IMR-90 (cell line): ENCODE data around the gene CACNG5. TPM values are rescaled to one million over a fixed set of nuclear protein-coding genes. Genes with fewer than 3 reads are reported as not detected.

Source experiments
- ATAC-seq: fragments of 200-7000 bp; cut with Tn5 transposase; 2 replicates; pipeline ENCODE4 v1.9.1; 2020; ENCODE audit warnings: low read depth, mild to moderate bottlenecking, moderate library complexity
- BruUV-seq: library from RNA; stranded (reverse); fragments of 400-500 nt; replicated peaks from 2 replicates; lab custom pipeline; 2021; lab: Mats Ljungman, UMichigan
- CTCF ChIA-PET: fragments of 300-600 bp; formaldehyde crosslinking; extraction: SDS; loops from one replicate; lab custom pipeline; 2021; ENCODE audit warnings: antibody characterized with exemption; lab: Yijun Ruan, JAX
- POLR2A ChIA-PET: fragments of 300-600 bp; sonication (Branson Sonifier 250); formaldehyde crosslinking; loops from one replicate; lab custom pipeline; 2022; ENCODE audit warnings: antibody characterized with exemption; ENCODE audit not compliant: unreplicated experiment; lab: Charles Lee
- DNase-seq: peaks from one replicate; pipeline ENCODE4 v3.0.0; 2013
- H2AFZ ChIP-seq: replicated peaks from 2 replicates; pipeline ENCODE3; 2013; ENCODE audit warnings: low read length, mild to moderate bottlenecking; ENCODE audit not compliant: poor library complexity
- H2AK5ac ChIP-seq: 2 replicates; pipeline ENCODE4 v1.6.1; 2013; ENCODE audit warnings: low read depth, low read length, inconsistent platforms
- H2AK9ac ChIP-seq: replicated peaks from 2 replicates; pipeline ENCODE3; 2013; ENCODE audit warnings: mild to moderate bottlenecking, low read depth, low read length, moderate library complexity; ENCODE audit not compliant: poor library complexity
- H2BK120ac ChIP-seq: 2 replicates; pipeline ENCODE4 v1.6.1; 2013; ENCODE audit warnings: low read depth, low read length, inconsistent platforms
- H2BK15ac ChIP-seq: 3 replicates; pipeline ENCODE4 v1.6.1; 2013; ENCODE audit warnings: low read depth, low read length, inconsistent platforms
- H2BK20ac ChIP-seq: 2 replicates; pipeline ENCODE4 v1.6.1; 2013; ENCODE audit warnings: low read depth, mild to moderate bottlenecking, inconsistent platforms, low read length, moderate library complexity
- H2BK5ac ChIP-seq: 2 replicates; pipeline ENCODE4 v1.6.1; 2013; ENCODE audit warnings: mild to moderate bottlenecking, low read depth, low read length, inconsistent platforms; ENCODE audit not compliant: poor library complexity, severe bottlenecking
- H3K14ac ChIP-seq: replicated peaks from 2 replicates; pipeline ENCODE4 v1.6.1; 2013; ENCODE audit warnings: low read depth, low read length, inconsistent platforms
- H3K18ac ChIP-seq: 2 replicates; pipeline ENCODE4 v1.6.1; 2013; ENCODE audit warnings: low read depth, low read length, control low read depth
- H3K23ac ChIP-seq: 2 replicates; pipeline ENCODE4 v1.6.1; 2013; ENCODE audit warnings: low read depth, low read length, inconsistent platforms
- H3K27ac ChIP-seq: 2 replicates; pipeline ENCODE4 v1.5.1; 2013; ENCODE audit warnings: mild to moderate bottlenecking, control low read depth, low read length; ENCODE audit not compliant: insufficient read depth
- H3K27me3 ChIP-seq: 2 replicates; pipeline ENCODE4 v1.6.1; 2013; ENCODE audit warnings: low read length; ENCODE audit not compliant: control insufficient read depth, insufficient read depth
- H3K36me3 ChIP-seq: 2 replicates; pipeline ENCODE4 v1.6.1; 2013; ENCODE audit warnings: low read length, mixed read lengths; ENCODE audit not compliant: control insufficient read depth, insufficient read depth
- H3K4ac ChIP-seq: 2 replicates; pipeline ENCODE4 v1.6.1; 2013; ENCODE audit warnings: low read depth, low read length, inconsistent platforms
- H3K4me1 ChIP-seq: 2 replicates; pipeline ENCODE4 v1.6.1; 2013; ENCODE audit warnings: low read length, mixed read lengths; ENCODE audit not compliant: control insufficient read depth, insufficient read depth
- H3K4me2 ChIP-seq: 2 replicates; pipeline ENCODE4 v1.6.1; 2013; ENCODE audit warnings: low read depth, mild to moderate bottlenecking, control low read depth, low read length, moderate library complexity
- H3K4me3 ChIP-seq: 2 replicates; pipeline ENCODE4 v1.5.1; 2013; ENCODE audit warnings: low read depth, mild to moderate bottlenecking, control low read depth, low read length, moderate library complexity; ENCODE audit not compliant: insufficient read depth
- H3K56ac ChIP-seq: 2 replicates; pipeline ENCODE4 v1.6.1; 2013; ENCODE audit warnings: low read length, inconsistent platforms; ENCODE audit not compliant: insufficient read depth; ENCODE audit errors: extremely low read depth
- H3K79me1 ChIP-seq, 2 experiments: 2 replicates each; pipeline ENCODE4 v1.6.1; 2013; ENCODE audit warnings: low read length in 2 of 2, inconsistent platforms in 1 of 2, low read depth in 1 of 2
- H3K9ac ChIP-seq: 2 replicates; pipeline ENCODE4 v1.6.1; 2013; ENCODE audit warnings: low read depth, low read length, control low read depth
- H3K9me1 ChIP-seq: 2 replicates; pipeline ENCODE4 v1.6.1; 2013; ENCODE audit warnings: low read length, inconsistent platforms; ENCODE audit not compliant: insufficient read depth
- H3K9me3 ChIP-seq: 2 replicates; pipeline ENCODE4 v1.6.1; 2013; ENCODE audit warnings: low read length; ENCODE audit not compliant: control insufficient read depth, insufficient read depth
- H4K20me1 ChIP-seq: 2 replicates; pipeline ENCODE4 v1.6.1; 2013; ENCODE audit warnings: low read length, inconsistent platforms; ENCODE audit not compliant: insufficient read depth
- H4K5ac ChIP-seq: 2 replicates; pipeline ENCODE4 v1.6.1; 2013; ENCODE audit warnings: mild to moderate bottlenecking, low read depth, low read length, control low read depth
- H4K8ac ChIP-seq, 2 experiments: 2 replicates each; pipeline ENCODE4 v1.6.1; 2013; ENCODE audit warnings: low read depth in 2 of 2, low read length in 2 of 2, control low read depth in 1 of 2, inconsistent platforms in 1 of 2
- H4K91ac ChIP-seq: 2 replicates; pipeline ENCODE4 v1.6.1; 2013; ENCODE audit warnings: low read depth, low read length, inconsistent platforms; ENCODE audit not compliant: insufficient read depth
- CEBPB ChIP-seq: IDR thresholded peaks from 2 replicates; pipeline ENCODE4 v1.6.1; 2012; ENCODE audit warnings: low read depth, low read length, improper control_type of control experiment
- CHD1 ChIP-seq: IDR thresholded peaks from 2 replicates; pipeline ENCODE4 v1.6.1; 2012; ENCODE audit warnings: low read depth, low read length, improper control_type of control experiment
- MXI1 ChIP-seq: IDR thresholded peaks from 2 replicates; pipeline ENCODE4 v1.6.1; 2012; ENCODE audit warnings: low read depth, mild to moderate bottlenecking, low read length, moderate library complexity, borderline replicate concordance
- WGBS, 2 experiments: methylation state at CpG; one replicate each; pipeline versions ENCODE4 v1.1.5 to v1.1.7; 2013; ENCODE audit warnings: missing lambda C conversion rate in 2 of 2; ENCODE audit not compliant: insufficient read length in 1 of 2; ENCODE audit errors: extremely low coverage in 2 of 2; 5-methylcytosine and 5-hydroxymethylcytosine counted together
- dilution Hi-C: fragments of 300-500 bp; cut with HindIII; formaldehyde crosslinking; loops from one replicate; pipeline ENCODE4 v1.14.3; 2018; ENCODE audit warnings: low sequenced_read_pairs; ENCODE audit not compliant: unreplicated experiment
- in situ Hi-C: fragments of 300-500 bp; cut with MboI; formaldehyde crosslinking; loops from 3 replicates; pipeline ENCODE4 v1.14.3; 2019; ENCODE audit warnings: low sequenced_read_pairs, inconsistent platforms, mixed read lengths
- intact Hi-C: fragments of 100-400 bp; cut with micrococcal nuclease; formaldehyde crosslinking; loops from 2 replicates; pipeline ENCODE4 v1.10.0; 2022
- polyA plus RNA-seq, 3 experiments: library from polyadenylated mRNA; depleted of rRNA; stranded (reverse); fragments of >200 nt; gene quantifications; 2 replicates each; pipeline ENCODE4 v1.2.3, GENCODE V29; 2012; ENCODE audit warnings: low replicate concordance in 1 of 3
- total RNA-seq: library from RNA; depleted of rRNA; stranded (reverse); fragments of >200 nt; gene quantifications from 2 replicates; pipeline ENCODE4 v1.2.3, GENCODE V29; 2012
- TF ChIP-seq, protein P1 (sequence below): fragments of 150-350 bp; IDR thresholded peaks from 2 replicates; pipeline ENCODE4 v1.6.1; 2017; ENCODE audit warnings: mild to moderate bottlenecking, antibody characterized with exemption, low read length, low read depth

CACNG5 gene
- total and polyA plus RNA-seq, 2 of the 4 experiments (the other 2 are of a cell fraction) = not detected

DNA sequence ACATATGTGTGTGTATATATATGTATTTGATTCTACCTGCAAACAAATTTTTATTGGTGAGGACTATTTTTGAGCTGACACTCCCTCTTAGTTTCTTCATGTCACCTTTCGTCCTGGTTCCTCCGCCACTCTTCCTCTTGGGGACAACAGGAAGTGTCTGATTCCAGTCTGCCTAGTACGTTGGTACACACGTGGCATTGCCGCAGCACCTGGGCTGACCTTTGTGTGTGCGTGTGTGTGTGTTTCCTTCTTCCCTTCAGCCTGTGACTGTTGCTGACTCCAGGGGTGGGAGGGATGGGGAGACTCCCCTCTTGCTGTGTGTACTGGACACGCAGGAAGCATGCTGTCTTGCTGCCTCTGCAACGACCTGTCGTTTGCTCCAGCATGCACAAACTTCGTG is 29.4 kb upstream of the CACNG5 start:
- H2BK120ac ChIP-seq = no peak overlapping the region
- H3K27ac ChIP-seq = no peak overlapping the region
- intact Hi-C loops (no loop called here), in situ Hi-C loops (no loop called here), dilution Hi-C loops (no loop called here)
- DNase-seq (no peak), ATAC-seq (no peak)
- H3K9me3 ChIP-seq = no peaks in the 10 kb centered on the region
- CTCF ChIA-PET = no interaction called here
- H3K9me1 ChIP-seq = no peaks in the 10 kb centered on the region; the same call in 1 of the 2 replicates
- no peak overlapping the region for H4K8ac ChIP-seq
- no peak overlapping the region for H3K4me3 ChIP-seq
- H3K23ac ChIP-seq = no peak overlapping the region
- peaks cover 22% of the 10 kb centered on the region for H3K36me3 ChIP-seq
- H4K91ac ChIP-seq = no peak overlapping the region
- H2AFZ ChIP-seq = no peak overlapping the region
- POLR2A ChIA-PET = no interaction called here
- no peak overlapping the region for H3K18ac ChIP-seq
- no peaks in the 10 kb centered on the region for H3K27me3 ChIP-seq
- H3K14ac ChIP-seq = no peak overlapping the region
- H3K4me2 ChIP-seq = no peak overlapping the region
- no peak overlapping the region for H4K5ac ChIP-seq
- no peaks in the 10 kb centered on the region for H4K20me1 ChIP-seq
- H2AK9ac ChIP-seq = no peak overlapping the region
- BruUV-seq = no TSS peak
- WGBS, 2 experiments = 66% methylated on average over 3 of the region's 10 CpGs; no CpG with 5 or more reads in 1 of the 2 experiments
- no peak overlapping the region for H3K9ac ChIP-seq
- no peak for TF ChIP-seq MXI1
- TF ChIP-seq CHD1 = no peak
- TF ChIP-seq, protein P1, sequence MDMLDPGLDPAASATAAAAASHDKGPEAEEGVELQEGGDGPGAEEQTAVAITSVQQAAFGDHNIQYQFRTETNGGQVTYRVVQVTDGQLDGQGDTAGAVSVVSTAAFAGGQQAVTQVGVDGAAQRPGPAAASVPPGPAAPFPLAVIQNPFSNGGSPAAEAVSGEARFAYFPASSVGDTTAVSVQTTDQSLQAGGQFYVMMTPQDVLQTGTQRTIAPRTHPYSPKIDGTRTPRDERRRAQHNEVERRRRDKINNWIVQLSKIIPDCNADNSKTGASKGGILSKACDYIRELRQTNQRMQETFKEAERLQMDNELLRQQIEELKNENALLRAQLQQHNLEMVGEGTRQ = no peak
- TF ChIP-seq CEBPB = no peak
- H3K4me1 ChIP-seq = no peaks in the 10 kb centered on the region
- no peak overlapping the region for H3K56ac ChIP-seq
- no peak overlapping the region for H2AK5ac ChIP-seq
- no peak overlapping the region for H2BK5ac ChIP-seq
- H3K4ac ChIP-seq = no peak overlapping the region
- no peak overlapping the region for H2BK20ac ChIP-seq
- peaks cover 0 to 3% of the 10 kb centered on the region in 2 experiments; a peak in 1 of 4 replicates for H3K79me1 ChIP-seq
- H2BK15ac ChIP-seq = no peak overlapping the region
